Osteoblast (primary cell): ENCODE measurements around the gene WHRN. TPM values are rescaled to one million over a fixed set of nuclear protein-coding genes. Genes with fewer than 3 reads are reported as not detected.
A peak's percentile ranks its signal among the peaks of the same experiment; 100 is the strongest.

Experiments
- DNase-seq: peaks from one replicate; pipeline ENCODE4 v3.0.0; 2011; ENCODE audit warnings: low spot score, mixed read lengths; ENCODE audit not compliant: insufficient read length; ENCODE audit errors: missing footprints
- H2AFZ ChIP-seq: 2 replicates; pipeline ENCODE4 v1.6.0; 2011; ENCODE audit warnings: mild to moderate bottlenecking, low read length
- H3K27ac ChIP-seq: 2 replicates; pipeline ENCODE4 v1.5.1; 2011; ENCODE audit warnings: mild to moderate bottlenecking, low read depth, low read length, moderate library complexity
- H3K27me3 ChIP-seq: 2 replicates; pipeline ENCODE4 v1.6.0; 2012; ENCODE audit warnings: mild to moderate bottlenecking, control low read depth, inconsistent platforms, low read length, moderate library complexity; ENCODE audit not compliant: insufficient read depth
- H3K36me3 ChIP-seq: 2 replicates; pipeline ENCODE4 v1.5.1; 2011; ENCODE audit warnings: mild to moderate bottlenecking, low read length, control low read depth, moderate library complexity; ENCODE audit not compliant: insufficient read depth
- H3K4me1 ChIP-seq: 2 replicates; pipeline ENCODE4 v1.5.1; 2011; ENCODE audit warnings: mild to moderate bottlenecking, low read length, control low read depth, moderate library complexity; ENCODE audit not compliant: insufficient read depth
- H3K4me2 ChIP-seq: 2 replicates; pipeline ENCODE4 v1.6.0; 2011; ENCODE audit warnings: mild to moderate bottlenecking, low read length; ENCODE audit not compliant: insufficient read depth
- H3K4me3 ChIP-seq: fragments of 200-600 bp; sonication (generic); 3 replicates; pipeline ENCODE4 v1.5.1; 2012; ENCODE audit warnings: mild to moderate bottlenecking, low read length, inconsistent platforms; ENCODE audit not compliant: insufficient read depth
- H3K79me2 ChIP-seq: 2 replicates; pipeline ENCODE4 v1.6.0; 2012; ENCODE audit warnings: mild to moderate bottlenecking, low read length, control low read depth, inconsistent platforms; ENCODE audit not compliant: insufficient read depth
- H3K9me3 ChIP-seq: 2 replicates; pipeline ENCODE4 v1.5.1; 2011; ENCODE audit warnings: low read depth, low read length, control low read depth
- H4K20me1 ChIP-seq: 2 replicates; pipeline ENCODE4 v1.6.0; 2012; ENCODE audit warnings: mild to moderate bottlenecking, low read length, control low read depth; ENCODE audit not compliant: insufficient read depth
- total RNA-seq: library from RNA; depleted of rRNA; stranded (reverse); fragments of >200 nt; gene quantifications from 2 replicates; pipeline ENCODE4 v1.2.3, GENCODE V29; 2012
- TF ChIP-seq, protein P1 (sequence below): IDR thresholded peaks from 2 replicates; pipeline ENCODE4 v1.5.1; 2011; ENCODE audit warnings: mild to moderate bottlenecking, low read depth, low read length, moderate library complexity; ENCODE audit errors: extremely low read depth

WHRN gene
- total RNA-seq, 1 donor: 2.2 TPM

DNA sequence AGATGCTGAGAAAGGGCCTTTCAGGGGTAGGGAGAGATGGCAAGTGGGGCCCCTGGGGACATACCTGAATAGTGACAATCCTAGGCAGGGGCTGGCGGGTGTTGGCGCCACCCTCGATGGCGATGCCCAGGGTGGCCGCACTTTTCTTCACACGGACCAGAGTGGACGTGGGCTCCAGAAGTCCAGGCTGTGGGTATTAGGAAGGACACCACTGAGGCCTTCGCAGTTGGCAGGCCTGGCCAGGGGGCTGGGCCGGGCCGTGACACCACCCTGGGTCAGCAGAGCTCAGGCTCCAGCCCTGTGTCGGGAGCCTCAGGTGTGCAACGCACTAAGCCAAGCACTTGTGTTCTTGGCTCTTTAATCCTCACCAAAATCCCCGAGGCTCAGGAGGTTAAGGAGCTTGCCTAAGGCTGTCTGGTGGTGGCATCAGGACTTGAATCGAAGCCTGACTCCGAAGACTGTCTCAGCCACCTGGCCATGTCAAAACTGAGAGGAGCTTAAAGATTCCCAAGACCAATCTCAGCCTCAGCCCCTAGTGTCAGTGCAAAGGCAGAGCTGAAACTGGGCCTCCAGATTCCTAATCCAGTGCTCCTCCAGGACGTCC lies 102.0 kb downstream of the WHRN start:
- H2AFZ ChIP-seq: no peak overlapping the region
- H3K27ac ChIP-seq: no peak overlapping the region
- no peak for DNase-seq
- no peak overlapping the region for H3K4me3 ChIP-seq
- no peaks in the 10 kb centered on the region for H3K27me3 ChIP-seq
- no peaks in the 10 kb centered on the region for H4K20me1 ChIP-seq
- no peaks in the 10 kb centered on the region for H3K79me2 ChIP-seq
- H3K9me3 ChIP-seq: no peaks in the 10 kb centered on the region
- no peaks in the 10 kb centered on the region for H3K4me1 ChIP-seq
- no peaks in the 10 kb centered on the region for H3K36me3 ChIP-seq
- TF ChIP-seq, protein P1, sequence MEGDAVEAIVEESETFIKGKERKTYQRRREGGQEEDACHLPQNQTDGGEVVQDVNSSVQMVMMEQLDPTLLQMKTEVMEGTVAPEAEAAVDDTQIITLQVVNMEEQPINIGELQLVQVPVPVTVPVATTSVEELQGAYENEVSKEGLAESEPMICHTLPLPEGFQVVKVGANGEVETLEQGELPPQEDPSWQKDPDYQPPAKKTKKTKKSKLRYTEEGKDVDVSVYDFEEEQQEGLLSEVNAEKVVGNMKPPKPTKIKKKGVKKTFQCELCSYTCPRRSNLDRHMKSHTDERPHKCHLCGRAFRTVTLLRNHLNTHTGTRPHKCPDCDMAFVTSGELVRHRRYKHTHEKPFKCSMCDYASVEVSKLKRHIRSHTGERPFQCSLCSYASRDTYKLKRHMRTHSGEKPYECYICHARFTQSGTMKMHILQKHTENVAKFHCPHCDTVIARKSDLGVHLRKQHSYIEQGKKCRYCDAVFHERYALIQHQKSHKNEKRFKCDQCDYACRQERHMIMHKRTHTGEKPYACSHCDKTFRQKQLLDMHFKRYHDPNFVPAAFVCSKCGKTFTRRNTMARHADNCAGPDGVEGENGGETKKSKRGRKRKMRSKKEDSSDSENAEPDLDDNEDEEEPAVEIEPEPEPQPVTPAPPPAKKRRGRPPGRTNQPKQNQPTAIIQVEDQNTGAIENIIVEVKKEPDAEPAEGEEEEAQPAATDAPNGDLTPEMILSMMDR: no peak
- no peak overlapping the region for H3K4me2 ChIP-seq

DNA sequence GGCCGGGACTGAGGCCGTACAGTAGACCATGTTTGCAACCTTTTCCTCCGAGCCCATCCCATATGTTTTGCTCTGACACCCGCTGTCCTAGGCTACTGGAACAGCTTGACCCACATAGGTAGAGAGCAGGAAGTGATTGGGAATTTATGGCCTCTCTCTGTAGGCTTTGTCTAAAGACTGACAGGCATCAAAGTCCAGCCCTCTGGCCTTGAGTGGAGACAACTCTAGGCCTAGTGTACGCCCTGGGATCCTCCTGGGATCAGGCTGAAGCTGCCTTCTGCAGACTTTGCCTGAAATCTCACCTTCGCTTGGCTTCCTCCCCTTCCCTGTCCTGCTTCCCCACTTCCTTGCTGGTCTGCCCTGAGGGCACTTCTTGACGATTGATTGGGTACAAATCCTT lies 103.9 kb downstream of the WHRN start:
- Histone ChIP-seq H3K79me2 (no peaks in the 10 kb centered on the region), H4K20me1 (no peaks in the 10 kb centered on the region), H3K27ac (no peak overlapping the region), H3K4me3 (no peak overlapping the region), H3K27me3 (no peaks in the 10 kb centered on the region), H3K4me1 (no peaks in the 10 kb centered on the region), H3K9me3 (no peaks in the 10 kb centered on the region), H3K36me3 (no peaks in the 10 kb centered on the region), H2AFZ (no peak overlapping the region), H3K4me2 (no peak overlapping the region)
- DNase-seq: no peak
- TF ChIP-seq, protein P1: no peak

DNA sequence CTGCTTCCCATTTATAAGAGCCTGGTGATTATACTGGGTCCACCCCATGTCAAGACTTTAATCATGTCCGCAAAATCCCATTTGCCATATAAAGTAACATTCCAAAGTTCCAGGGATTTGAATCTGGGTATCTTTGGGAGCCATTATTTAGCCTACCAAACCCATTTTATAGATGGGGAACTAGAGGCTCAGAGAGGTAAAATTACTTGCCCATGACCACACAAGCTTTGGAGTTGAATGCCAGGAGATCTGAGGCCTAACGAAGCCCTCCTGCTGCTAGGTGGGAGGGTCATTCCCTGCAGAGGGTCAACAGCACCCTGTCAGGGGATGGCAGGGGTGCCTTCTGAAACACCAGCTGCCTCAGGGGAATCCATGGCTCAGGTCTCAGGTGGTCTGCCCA lies 104.5 kb downstream of the WHRN start:
- Histone ChIP-seq H3K36me3 (no peaks in the 10 kb centered on the region), H3K4me1 (no peaks in the 10 kb centered on the region), H3K4me2 (no peak overlapping the region), H3K79me2 (no peaks in the 10 kb centered on the region), H3K9me3 (no peaks in the 10 kb centered on the region), H4K20me1 (no peaks in the 10 kb centered on the region), H3K27ac (no peak overlapping the region), H2AFZ (no peak overlapping the region), H3K4me3 (no peak overlapping the region), H3K27me3 (no peaks in the 10 kb centered on the region)
- peak; percentile 72 for DNase-seq
- TF ChIP-seq, protein P1: no peak

DNA sequence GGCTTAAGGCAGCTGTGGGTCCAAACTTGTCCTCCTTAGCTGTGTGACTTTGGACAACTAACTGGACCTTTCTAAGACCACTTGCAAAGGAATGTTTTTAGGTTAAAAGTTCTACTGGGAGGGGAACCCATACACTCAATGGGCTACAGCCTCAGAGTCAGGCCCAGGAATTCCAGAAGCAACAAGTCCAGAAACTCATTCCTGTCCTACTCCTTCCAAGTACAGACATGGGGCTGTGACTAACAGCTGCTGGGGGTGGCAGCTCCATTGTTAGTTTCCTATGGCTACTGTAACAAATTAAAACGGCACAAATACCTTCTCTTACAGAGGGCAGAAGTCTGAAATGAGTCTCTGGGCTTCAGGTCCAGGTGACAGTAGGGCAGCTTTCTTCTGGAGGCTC lies 105.1 kb downstream of the WHRN start:
- no peaks in the 10 kb centered on the region for H4K20me1 ChIP-seq
- peak; percentile 84 for DNase-seq
- no peak overlapping the region for H3K4me3 ChIP-seq
- H3K27ac ChIP-seq: no peak overlapping the region
- H3K36me3 ChIP-seq: no peaks in the 10 kb centered on the region
- no peaks in the 10 kb centered on the region for H3K4me1 ChIP-seq
- H2AFZ ChIP-seq: no peak overlapping the region
- no peak overlapping the region for H3K4me2 ChIP-seq
- H3K27me3 ChIP-seq: no peaks in the 10 kb centered on the region
- TF ChIP-seq, protein P1: no peak
- H3K79me2 ChIP-seq: no peaks in the 10 kb centered on the region
- no peaks in the 10 kb centered on the region for H3K9me3 ChIP-seq
